ENCODE results near the gene CMTM7.
"Not testable (repeated sequence)": the region's sequence is repeated elsewhere in the genome, so short reads cannot be mapped to it uniquely, and the experiment has no call there.

Gene CMTM7

DNA sequence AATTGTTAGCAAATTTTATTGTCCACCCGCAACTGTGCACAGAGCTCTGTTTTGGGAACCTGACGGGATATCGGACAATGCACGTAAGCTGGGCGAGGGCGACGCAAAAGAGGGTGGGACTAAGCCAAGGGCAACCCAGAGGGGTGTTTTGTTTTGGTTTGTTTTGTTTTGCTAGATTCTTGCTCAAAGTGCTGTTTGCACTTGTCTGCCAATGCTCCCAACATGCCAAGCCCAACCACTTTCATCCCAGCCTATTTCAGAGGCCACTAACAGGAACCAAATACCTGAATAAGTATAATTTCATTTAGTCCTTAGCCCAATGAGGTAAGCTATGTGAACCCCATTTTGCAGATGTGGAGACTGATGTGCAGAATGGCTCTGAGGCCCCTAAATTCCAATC lies 9.7 kb upstream of the CMTM7 start:
- no peak for DNase-seq (ENCODE audit: low read depth in 1 of 2, low spot score in 1 of 2)

DNA sequence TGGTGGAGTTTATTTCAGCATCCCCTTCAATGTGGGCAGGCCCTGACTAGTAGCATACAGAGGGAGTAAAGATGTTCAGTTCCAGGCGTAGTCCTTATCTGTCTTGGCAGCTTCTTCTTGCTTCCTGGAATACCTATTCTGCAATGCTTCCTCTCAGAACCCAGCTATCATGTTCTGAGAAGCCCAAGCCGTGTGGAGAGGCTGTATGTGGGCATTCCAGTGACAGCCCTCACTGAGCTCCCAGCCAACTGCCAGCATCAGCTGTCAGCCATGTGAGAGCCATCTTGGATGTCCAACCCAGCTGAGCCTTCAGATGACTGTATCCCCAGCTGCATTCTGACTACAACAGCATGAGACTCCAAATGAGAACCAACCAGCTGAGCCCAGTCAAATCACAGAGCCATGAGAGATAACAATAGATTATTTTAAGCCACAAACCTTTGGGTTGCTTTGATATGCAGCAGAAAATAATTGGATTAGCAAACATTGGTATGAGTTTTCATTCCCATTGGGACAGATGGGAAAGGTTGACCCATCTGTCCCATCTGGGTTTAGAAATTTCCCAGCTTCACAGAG lies 8.4 kb upstream of the CMTM7 start:
- no peak for DNase-seq (ENCODE audit: low read depth in 1 of 2, low spot score in 1 of 2)

DNA sequence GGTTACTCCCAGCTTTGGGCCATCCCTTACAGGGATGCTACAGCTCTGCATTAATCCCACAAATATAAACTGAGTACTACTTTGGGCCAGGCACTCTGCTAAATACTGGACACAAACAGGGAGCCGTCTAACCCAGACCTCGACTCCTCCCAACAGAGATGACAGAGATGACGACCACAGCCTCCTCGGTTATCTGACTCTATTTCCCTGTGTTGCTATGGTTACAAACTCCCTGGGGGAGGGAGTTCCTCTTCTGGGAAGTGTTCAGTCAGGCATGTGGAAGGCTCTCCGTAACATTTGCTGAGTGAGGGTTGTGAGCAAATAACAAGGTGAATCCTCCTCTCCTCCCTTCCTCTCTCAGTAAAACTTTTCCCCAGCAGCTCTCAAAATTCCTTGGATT lies 6.7 kb upstream of the CMTM7 start:
- DNase-seq (ENCODE audit: low read depth in 1 of 2, low spot score in 1 of 2): no peak

DNA sequence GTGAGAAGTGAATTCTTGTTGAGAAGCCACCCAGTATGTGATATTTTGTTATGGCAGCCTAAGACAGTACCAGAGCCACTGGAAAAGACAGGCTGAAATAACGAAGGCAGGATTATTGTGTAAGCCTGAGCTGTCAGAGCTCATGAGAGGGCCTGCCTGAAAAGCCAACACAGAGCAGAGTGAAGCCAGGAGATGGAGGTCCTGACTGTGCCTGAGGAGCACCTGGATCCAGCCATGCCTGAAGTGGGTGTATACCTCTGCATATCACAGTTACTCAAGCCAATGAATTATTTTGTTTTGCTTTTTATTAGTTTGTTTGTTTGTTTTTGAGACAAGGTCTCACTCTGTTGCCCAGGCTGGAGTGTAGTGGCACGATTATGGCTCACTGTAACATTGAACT lies 4.1 kb upstream of the CMTM7 start:
- DNase-seq (ENCODE audit: low read depth in 1 of 2, low spot score in 1 of 2): no peak

DNA sequence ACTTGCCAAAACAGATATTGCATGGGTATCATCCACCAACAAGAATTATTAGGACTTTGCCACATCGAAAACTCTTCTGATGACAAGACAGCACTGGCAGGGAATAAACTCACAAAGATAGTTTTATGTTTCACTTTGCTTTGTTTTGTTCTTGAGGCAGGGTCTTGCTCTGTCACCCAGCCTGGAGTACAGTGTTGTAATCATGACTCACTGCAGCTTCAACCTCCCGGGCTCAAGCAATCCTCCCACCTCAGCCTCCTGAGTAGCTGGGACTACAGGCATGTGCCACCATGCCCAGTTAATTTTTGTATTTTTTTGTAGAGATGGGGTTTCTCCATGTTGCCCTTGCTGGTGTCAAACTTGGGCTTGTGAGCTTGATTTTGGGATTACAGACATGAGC lies 2.1 kb upstream of the CMTM7 start:
- DNase-seq (ENCODE audit: low read depth in 1 of 2, low spot score in 1 of 2): not testable (repeated sequence)

DNA sequence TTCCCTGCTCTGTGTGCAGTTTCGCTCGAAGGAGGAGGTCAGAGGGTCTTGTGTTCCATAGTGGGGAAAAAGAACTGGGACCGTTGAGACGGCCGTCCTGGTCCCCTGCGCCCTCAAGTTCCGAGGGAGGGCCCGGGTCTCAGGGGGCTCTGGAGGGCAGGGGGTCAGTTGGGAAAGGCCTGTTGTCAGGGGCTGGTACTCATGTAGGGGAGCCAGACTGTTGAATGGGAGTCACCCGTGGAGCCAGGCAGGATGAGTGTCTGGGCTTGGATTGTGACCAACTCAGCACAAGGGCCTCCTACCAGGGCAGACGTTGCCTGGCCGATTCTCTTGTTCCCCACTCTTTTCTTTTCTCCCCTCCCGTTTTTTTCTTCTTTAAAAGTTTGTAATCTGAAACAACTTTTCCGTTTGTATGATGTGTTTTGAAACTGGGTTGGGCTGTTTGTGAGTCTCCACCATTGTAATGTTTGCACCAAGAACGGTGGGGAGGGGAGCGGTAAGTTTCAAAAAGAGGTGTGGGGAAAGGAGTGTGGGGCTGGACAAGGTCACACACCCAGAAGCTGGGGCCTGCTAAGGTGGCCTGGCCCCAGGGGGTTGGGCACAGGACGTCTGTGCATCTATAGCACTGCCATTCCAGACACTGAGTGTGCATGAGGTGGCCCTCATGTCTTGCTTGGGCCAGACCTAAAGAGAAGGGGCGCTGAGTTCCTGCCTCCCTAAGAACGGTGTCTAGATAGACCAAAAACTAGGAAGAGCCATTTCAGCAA lies 1.1 kb downstream of the CMTM7 start:
- no peak for DNase-seq (ENCODE audit: low read depth in 1 of 2, low spot score in 1 of 2)

DNA sequence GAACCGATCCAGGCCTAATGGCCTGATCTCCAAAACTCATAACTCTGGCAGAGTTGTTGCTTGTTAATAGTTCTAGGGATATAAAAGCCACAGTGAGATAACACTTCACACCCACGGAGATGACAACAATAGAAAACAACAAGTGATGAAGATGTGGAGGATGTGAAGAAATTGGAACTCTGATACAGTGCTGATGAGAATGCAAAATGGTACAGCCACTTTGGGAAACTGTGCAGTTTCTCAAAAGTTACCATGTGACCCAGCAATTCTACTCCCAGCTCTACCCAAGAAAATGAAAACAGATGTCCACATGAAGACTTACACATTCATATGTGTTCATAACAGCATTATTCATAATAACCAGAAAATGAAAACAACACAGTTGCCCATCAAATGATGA lies 3.8 kb downstream of the CMTM7 start:
- DNase-seq (ENCODE audit: low read depth in 1 of 2, low spot score in 1 of 2): no peak

DNA sequence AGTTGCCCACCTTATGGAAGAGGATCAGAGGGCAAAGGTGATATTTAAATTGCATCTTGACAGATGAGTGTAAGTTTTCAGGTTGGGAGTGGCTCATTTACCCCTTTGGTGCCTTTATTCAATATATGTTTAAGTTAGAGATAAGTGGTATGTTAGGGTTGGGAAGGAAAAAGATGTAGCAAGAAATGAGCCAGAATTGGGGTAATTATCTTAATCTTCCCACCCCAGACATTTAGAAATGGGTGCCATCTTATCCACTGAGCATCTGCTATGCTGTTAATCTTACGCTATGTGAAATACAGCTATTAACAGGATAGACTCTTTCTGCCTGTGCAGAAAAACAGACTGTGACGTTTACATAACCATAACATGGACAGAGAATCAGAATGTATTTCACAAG lies 6.3 kb downstream of the CMTM7 start:
- no peak for DNase-seq (ENCODE audit: low read depth in 1 of 2, low spot score in 1 of 2)

DNA sequence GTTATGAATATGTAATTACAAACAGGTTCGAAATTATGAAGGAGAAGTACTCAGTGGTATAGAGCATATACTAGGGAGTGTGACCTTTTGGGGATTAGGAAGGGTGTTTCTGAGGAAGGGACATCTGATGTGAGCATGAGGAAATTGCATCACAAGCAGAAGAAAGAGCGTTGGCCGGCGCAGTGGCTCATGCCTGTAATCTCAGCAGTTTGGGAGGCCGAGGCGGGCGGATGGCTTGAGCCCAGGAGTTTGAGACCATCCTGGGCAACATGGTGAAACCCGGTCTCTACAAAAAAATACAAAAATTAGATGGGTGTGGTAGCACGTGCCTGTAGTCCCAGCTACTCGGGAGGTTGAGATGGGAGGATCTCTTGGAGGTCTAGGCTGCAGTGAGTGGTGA lies 6.9 kb downstream of the CMTM7 start:
- no peak for DNase-seq (ENCODE audit: low read depth in 1 of 2, low spot score in 1 of 2)

DNA sequence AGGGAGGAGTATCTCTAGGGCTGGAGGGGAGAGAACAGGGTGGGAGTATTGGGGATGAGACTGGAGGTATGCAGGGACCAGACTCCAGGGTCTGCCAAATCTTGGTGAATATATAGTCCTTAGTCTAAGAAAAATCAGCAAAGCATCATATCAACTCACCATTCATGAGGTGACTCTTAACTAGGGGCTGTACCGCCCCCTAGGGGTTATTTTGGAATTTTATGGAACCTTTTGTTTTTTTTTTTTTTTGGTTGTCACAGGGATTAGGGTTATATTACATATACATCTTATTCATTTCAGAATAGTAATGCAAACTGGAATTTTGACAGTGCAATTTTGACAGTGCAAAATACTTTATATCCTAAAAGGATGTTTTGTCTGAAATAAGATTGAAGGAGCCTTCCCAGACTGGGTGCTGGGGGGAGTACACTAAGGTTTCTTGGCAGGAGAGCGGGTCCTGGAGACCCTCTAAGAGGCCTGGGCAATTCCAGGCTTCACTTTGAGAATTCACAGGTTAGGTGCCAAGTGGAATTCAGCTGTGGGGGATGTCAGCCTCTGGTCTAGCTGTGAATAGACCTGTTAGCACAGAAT lies 7.5 kb downstream of the CMTM7 start:
- no peak for DNase-seq (ENCODE audit: low read depth in 1 of 2, low spot score in 1 of 2)

DNA sequence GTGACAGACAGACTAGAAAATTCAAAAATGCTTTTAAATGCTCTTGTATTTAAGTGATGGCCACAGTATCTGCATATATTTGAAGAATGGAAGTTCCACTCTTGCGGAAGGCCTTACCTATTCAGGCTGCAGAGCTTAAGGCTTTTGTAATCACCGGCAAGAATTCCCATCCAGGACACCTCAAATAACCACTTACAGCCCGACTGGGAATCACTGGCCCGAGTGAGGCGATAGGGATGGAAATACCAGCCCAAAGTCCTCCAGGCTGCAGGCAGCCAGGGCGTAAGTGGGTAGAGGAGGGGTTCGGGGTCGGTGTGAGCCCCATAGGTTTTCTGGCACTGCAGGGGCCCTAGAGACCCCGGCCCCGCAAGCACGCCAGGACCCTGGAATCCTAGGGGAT lies 9.5 kb downstream of the CMTM7 start:
- DNase-seq (ENCODE audit: low read depth in 1 of 2, low spot score in 1 of 2): no peak

DNA sequence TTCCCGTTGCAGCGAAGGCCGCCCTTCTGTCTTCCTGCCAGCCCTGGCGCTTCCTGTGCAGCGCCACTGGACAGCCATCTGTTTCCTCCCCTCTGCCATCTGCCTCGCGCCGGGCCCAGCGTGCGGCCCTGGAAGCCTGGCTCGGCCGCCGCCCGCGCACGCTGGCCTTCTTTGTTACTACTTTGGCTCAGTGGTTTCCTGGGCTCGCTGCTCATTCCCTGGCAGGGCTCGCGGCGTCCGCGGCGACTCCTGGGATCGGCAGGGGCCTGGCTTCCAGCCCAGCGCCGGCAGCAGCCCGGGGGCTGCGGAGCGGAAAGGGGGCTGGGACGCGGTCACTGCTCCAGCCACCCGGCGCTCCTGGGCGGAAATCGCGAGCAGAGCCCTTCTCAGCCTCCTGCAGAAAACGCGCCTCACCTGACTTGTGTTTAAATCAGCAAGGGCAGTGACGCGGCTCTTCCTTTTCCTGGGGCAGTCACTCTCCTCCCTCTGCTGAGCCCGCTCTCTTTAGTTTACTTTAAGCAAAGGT lies 10.0 kb downstream of the CMTM7 start:
- DNase-seq (ENCODE audit: low read depth in 1 of 2, low spot score in 1 of 2): peak; percentile 21 to 27

DNA sequence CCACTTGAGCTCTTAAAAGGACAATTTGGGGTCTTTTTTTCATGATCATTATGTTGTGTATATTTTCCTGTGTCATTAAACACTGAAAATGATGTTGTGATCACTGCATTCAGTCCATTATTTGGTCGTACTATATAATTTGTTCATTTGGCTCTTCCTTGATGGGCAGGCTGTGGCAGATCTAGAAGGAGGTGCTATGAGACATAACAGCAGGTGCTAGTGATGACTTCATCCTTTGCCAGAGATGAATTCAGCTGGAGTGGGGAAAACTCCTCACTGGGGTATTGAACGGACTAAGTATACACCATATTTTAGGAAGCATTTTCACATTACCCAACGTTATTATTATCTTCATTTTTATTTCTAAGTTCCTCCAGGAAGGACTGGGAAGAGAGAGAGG lies 12.0 kb downstream of the CMTM7 start:
- no peak for DNase-seq (ENCODE audit: low read depth in 1 of 2, low spot score in 1 of 2)

DNA sequence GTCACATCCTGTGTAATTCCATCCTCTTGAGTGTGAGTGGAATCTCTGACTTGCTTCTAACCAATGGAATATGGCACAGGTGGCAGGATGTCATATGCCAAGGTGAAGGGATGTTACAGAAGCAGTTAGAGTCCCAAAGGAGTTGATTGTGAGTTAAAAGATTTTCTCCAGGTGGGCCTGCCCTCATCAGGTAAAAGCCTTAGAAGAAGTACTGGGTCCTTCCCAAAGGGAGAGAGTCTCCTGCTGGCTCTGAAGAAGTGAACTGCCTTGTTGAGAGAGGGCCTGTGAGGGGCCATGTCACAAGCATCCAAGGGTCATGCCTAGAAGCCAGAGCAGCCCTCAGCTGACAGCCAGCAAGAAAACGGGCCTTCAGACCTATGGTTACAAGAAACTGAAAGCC lies 13.1 kb downstream of the CMTM7 start:
- no peak for DNase-seq (ENCODE audit: low read depth in 1 of 2, low spot score in 1 of 2)

DNA sequence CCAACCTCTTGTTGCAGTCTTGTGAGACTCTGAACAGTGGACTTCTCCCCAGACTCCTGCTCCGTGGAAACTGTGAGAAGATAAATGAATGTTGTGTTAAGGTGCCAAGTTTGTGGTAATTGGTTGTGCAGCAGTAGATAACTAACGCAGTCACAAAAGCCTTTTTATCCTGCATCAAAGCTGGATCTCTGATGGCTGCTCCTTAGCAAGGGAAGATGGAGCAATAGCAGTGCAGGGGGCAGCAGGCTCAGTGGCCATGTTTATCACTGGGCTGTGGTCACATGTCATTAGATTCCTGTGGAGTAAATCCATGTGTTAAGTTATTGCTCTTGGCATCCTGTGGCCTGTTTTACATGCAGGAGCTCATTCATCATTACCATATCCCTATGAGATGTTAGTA lies 13.5 kb downstream of the CMTM7 start:
- no peak for DNase-seq (ENCODE audit: low read depth in 1 of 2, low spot score in 1 of 2)

DNA sequence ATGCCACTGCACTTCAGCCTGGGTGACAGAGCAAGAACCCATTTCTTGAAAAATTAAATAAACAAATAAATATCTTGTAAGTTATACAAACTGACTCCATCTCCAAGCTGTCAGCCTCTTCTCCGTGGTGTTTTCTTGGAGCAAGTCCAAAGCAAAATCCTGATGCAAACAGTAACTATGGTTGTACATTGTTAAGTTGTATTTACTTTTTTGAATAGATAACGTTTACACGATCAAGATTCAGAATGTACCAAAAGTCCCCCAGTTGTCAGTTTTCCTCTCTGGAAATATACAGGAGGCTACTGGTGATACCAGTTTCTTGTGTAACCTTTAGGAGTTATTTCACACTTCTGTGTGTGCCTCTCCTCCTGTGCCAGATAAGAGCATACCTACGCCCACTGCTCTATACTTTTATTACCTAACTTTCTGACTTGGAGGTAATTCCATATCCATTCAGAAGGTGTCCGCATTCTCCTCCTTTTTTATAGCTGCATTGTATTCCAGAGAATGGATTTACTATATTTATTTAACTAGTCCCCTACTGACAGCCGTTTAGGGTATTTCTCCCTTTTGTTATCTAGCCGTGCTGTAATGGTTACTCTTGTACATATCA lies 14.2 kb downstream of the CMTM7 start:
- DNase-seq (ENCODE audit: low read depth in 1 of 2, low spot score in 1 of 2): no peak

DNA sequence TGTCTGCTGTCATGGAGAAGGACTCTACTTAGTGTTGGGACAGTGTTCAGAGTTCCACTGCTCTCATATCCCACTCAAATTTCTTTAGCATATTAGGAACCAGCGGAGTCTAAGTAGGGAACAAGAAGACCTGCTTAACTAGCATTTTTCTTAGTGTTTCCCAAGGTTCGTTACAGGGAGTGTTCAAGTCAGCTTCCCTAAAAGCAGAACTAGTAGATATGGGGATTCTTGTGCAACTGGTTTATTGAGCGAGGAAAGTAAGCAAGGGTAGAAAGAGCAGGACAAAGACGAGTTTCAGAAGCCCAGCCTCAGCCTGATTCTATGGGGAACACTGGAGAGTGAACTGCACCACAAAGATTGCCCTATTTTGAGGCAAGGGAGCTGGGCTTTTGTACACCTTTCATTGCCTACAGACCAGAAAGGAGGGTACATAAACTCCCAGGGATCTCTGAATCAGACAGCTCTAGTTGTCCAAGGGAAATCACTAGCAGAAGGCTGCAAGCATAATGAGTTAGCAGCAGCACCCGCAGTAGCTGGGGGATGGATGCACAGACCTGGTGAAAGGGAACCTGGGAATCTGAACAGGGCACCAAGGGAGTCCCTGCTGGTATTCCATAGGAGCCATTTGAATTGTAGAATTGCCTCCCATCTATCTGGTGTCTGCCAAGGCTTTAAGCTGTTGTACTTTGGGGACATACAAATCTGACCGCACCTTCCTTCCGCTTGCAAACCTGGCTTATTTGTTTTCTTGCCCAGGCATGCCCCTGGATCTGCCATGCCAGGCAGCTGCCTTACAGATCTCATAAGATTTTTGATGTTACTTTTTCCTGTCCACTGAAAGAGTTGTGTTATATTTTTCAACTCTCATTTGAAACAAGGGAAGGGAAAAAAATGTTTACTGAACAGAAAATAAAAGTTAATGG lies 15.1 kb downstream of the CMTM7 start:
- DNase-seq (ENCODE audit: low read depth in 1 of 2, low spot score in 1 of 2): no peak

DNA sequence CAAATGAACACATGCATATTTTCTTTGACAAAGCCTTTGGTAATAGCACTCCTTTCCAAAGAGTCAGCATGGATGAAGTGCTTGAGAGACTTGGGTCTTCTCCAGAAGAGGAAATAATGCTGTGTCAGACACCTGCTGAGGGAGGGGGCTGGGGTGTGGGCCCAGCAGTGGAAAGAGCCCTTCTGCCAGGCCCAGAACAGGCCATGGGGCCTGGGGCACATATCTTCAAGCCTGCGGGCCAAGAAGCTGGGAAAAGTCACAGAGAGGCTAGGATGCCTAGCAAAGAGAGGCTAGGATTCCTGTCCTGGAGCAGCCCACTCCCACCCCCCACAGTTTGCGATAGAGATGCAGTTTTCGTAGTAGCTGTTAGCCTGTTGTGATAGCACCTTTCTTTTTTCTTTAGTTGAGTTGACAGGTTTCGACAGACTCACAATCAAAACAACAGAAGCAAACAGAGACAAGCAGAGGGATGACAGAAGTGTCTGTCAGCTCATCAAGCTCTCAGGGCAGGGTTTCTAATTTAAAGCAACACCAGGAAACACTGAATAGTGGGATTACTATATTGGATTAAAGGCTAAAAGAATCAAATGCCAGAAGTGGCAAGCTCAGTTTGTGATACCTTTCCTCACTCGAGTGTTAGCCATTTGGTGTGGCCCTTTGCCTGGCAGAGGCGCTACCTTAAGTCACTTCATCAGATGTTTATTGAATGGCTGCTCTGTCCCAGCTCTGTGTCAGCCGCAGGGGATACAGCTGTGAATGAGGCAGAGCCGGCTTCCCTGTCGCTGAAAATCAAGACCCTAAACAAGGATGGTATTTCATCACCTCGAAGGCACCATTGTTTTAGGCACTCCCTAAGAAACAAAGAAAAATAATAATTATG lies 19.0 kb downstream of the CMTM7 start:
- no peak for DNase-seq (ENCODE audit: low read depth in 1 of 2, low spot score in 1 of 2)

DNA sequence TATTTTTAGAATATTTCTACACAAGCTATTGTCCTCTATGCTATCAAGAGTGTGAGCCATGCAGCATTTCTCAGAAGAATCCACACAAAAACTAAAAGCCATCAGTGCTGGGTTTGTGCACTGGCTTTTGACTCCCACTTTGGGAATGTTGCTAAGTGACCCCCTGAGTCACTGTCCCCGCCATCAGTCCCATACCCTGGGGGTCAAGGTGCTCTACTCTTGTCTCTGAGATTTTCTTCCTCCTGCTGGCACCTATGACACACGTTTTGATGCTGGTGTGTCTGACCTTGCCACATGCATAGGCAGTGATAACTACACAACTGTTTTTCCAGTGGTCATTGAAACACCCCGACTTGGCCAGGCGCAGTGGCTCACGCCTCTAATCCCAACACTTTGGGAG lies 19.8 kb downstream of the CMTM7 start:
- no peak for DNase-seq (ENCODE audit: low read depth in 1 of 2, low spot score in 1 of 2)

DNA sequence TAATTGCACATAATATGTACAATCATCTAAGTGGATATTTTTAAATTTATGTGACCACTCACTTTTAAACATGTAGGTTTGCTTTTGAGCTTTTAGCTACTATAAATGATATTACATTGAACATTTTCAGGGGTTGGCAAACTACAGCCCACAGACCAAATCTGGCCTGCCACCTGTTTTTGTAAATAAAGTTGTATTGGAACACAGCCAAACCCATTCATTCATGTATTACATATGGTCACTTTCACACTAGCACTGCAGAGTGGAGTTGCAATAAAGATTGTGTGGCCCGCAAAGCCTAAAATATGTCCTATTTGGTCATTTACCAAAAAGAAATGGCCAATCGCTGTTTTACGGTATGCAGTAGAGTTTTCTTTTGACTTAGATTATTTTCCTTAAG lies 21.2 kb downstream of the CMTM7 start:
- no peak for DNase-seq (ENCODE audit: low read depth in 1 of 2, low spot score in 1 of 2)

Measured in stimulated activated CD4-positive, alpha-beta T cell treated with anti-CD3 and anti-CD28 coated beads, Interleukin-15, amount 100 ng/mL, for 1 hour (primary cell).